PFSK-1 (cell line): ENCODE results near the gene SHC2.

Experiments used
- POLR2AphosphoS5 ChIP-seq: IDR thresholded peaks from 2 replicates; pipeline ENCODE4 v1.6.1; 2012; ENCODE audit warnings: low read depth, mild to moderate bottlenecking, control low read depth, low read length, moderate library complexity
- SIN3A ChIP-seq: IDR thresholded peaks from 2 replicates; pipeline ENCODE4 v1.6.1; 2012; ENCODE audit warnings: mild to moderate bottlenecking, low read length, moderate library complexity, borderline replicate concordance; ENCODE audit not compliant: insufficient read depth
- TAF1 ChIP-seq: IDR thresholded peaks from 2 replicates; pipeline ENCODE4 v1.6.1; 2012; ENCODE audit warnings: low read length, control low read depth, borderline replicate concordance; ENCODE audit not compliant: insufficient read depth
- TF ChIP-seq, protein P1 (sequence below), 2 experiments: IDR thresholded peaks; 2 replicates each; pipeline versions ENCODE4 v1.6.1 to v1.8.0; 2011 to 2012; ENCODE audit warnings: low read depth in 2 of 2, low read length in 2 of 2, control low read depth in 1 of 2, inconsistent platforms in 1 of 2, mild to moderate bottlenecking in 1 of 2, moderate library complexity in 1 of 2; ENCODE audit not compliant: insufficient read depth in 1 of 2

DNA sequence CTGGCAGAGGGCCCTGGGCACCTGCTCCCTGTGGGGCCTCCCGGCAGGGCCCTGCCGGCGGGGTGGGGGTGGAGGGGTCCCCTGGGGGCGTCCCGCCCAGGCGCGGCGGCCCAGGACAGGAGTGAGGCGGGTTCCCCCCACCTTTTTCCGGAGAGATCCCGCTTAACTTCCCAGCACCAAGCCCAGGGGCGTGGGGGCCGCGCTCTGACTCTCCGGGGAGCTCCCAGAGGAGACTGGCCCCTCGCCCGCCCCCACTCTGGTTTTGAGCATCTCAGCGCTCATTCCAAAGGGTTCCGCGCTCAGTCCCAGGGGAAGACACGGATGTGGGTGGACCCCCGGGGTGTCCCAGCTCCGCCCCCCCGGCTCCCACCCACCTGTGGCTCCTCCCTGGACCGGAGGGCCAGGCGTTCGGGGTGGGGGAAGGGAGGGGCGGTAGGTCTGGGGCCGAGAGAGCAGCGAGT is 52.4 kb downstream of the SHC2 start:
- TF ChIP-seq, protein P1, sequence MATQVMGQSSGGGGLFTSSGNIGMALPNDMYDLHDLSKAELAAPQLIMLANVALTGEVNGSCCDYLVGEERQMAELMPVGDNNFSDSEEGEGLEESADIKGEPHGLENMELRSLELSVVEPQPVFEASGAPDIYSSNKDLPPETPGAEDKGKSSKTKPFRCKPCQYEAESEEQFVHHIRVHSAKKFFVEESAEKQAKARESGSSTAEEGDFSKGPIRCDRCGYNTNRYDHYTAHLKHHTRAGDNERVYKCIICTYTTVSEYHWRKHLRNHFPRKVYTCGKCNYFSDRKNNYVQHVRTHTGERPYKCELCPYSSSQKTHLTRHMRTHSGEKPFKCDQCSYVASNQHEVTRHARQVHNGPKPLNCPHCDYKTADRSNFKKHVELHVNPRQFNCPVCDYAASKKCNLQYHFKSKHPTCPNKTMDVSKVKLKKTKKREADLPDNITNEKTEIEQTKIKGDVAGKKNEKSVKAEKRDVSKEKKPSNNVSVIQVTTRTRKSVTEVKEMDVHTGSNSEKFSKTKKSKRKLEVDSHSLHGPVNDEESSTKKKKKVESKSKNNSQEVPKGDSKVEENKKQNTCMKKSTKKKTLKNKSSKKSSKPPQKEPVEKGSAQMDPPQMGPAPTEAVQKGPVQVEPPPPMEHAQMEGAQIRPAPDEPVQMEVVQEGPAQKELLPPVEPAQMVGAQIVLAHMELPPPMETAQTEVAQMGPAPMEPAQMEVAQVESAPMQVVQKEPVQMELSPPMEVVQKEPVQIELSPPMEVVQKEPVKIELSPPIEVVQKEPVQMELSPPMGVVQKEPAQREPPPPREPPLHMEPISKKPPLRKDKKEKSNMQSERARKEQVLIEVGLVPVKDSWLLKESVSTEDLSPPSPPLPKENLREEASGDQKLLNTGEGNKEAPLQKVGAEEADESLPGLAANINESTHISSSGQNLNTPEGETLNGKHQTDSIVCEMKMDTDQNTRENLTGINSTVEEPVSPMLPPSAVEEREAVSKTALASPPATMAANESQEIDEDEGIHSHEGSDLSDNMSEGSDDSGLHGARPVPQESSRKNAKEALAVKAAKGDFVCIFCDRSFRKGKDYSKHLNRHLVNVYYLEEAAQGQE (IDR thresholded peaks at IDR 0.05; ENCODE audit: insufficient read depth in 1 of 2, low read depth in 2 of 2, low read length in 2 of 2) = no peak
- no peak for TF ChIP-seq POLR2AphosphoS5
- no peak for TF ChIP-seq TAF1
- TF ChIP-seq SIN3A = no peak
